K562 (cell line): Measurements from ENCODE around the gene SLC9B1. TPM values are rescaled to one million over a fixed set of nuclear protein-coding genes. Genes with fewer than 3 reads are reported as not detected.

Experiments
- ATAC-seq: fragments of 200-7000 bp; cut with Tn5 transposase; 3 replicates; pipeline ENCODE4 v1.9.1; 2020; ENCODE audit warnings: moderate library complexity
- BruUV-seq: library from RNA; stranded (reverse); fragments of 400-500 nt; replicated peaks from 2 replicates; lab custom pipeline; 2021; lab: Mats Ljungman, UMichigan
- CTCF ChIA-PET: fragments of 300-600 bp; formaldehyde crosslinking; extraction: SDS; loops from one replicate; lab custom pipeline; 2021; ENCODE audit warnings: low intra/inter-chr PET ratio; lab: Yijun Ruan, JAX
- POLR2A ChIA-PET: fragments of 300-600, 350-650 bp; sonication (Branson Sonifier 250); formaldehyde crosslinking; extraction: SDS; loops from one replicate; lab custom pipeline; 2021; ENCODE audit warnings: antibody characterized with exemption, inconsistent platforms; lab: Yijun Ruan, JAX
- DNase-seq, 4 experiments: peaks; one replicate each; pipeline versions ENCODE4 v3.0.0 to v3.0.0-alpha.2; 2011 to 2018; ENCODE audit warnings: low spot score in 3 of 4, mixed read lengths in 3 of 4; ENCODE audit errors: extremely low read depth in 1 of 4
- FAIRE-seq: peaks from 2 replicates; lab custom pipeline; 2011; peaks lifted over from hg19 to GRCh38; lab: Jason Lieb, UNC
- H2AFZ ChIP-seq: 2 replicates; pipeline ENCODE4 v1.6.0; 2011; ENCODE audit warnings: low read depth, low read length, control low read depth, inconsistent platforms
- H3K27ac ChIP-seq: fragments of 200-600 bp; 3 replicates; pipeline ENCODE4 v1.8.0; 2011; ENCODE audit warnings: low read depth, mild to moderate bottlenecking, control low read depth, inconsistent platforms, low read length, moderate library complexity, mixed read lengths; ENCODE audit errors: extremely low read depth
- H3K27me3 ChIP-seq, 2 experiments: fragments of 300-600 bp in 1 of 2; 2 replicates in 1 of 2; 3 replicates in 1 of 2; pipeline versions ENCODE4 v1.6.0 to v1.8.0; 2011; ENCODE audit warnings: inconsistent platforms in 2 of 2, low read length in 2 of 2, mild to moderate bottlenecking in 1 of 2, mixed read lengths in 1 of 2, moderate library complexity in 1 of 2; ENCODE audit not compliant: control insufficient read depth in 2 of 2, insufficient read depth in 2 of 2
- H3K36me3 ChIP-seq: fragments of 300-600 bp; 3 replicates; pipeline ENCODE4 v1.8.0; 2011; ENCODE audit warnings: mild to moderate bottlenecking, low read length, inconsistent platforms; ENCODE audit not compliant: control insufficient read depth, insufficient read depth
- H3K4me1 ChIP-seq, 2 experiments: fragments of 200-600 bp in 1 of 2; replicated peaks in 1 of 2; 2 replicates in 1 of 2; 3 replicates in 1 of 2; pipeline versions ENCODE4 v1.5.1 to v1.8.0; 2011; ENCODE audit warnings: inconsistent platforms in 2 of 2, low read length in 2 of 2, mild to moderate bottlenecking in 1 of 2, mixed read lengths in 1 of 2, moderate library complexity in 1 of 2; ENCODE audit not compliant: control insufficient read depth in 2 of 2, insufficient read depth in 2 of 2
- H3K4me2 ChIP-seq: 2 replicates; pipeline ENCODE4 v1.6.1; 2011; ENCODE audit warnings: low read length, control low read depth, inconsistent platforms, mixed read lengths; ENCODE audit not compliant: insufficient read depth
- H3K4me3 ChIP-seq: fragments of 200-600 bp; sonication (generic), shearing (Covaris generic); 2 replicates; pipeline ENCODE4 v1.5.1; 2016; ENCODE audit warnings: control low read depth, inconsistent platforms
- H3K79me2 ChIP-seq: fragments of 200-600 bp; 3 replicates; pipeline ENCODE4 v1.8.0; 2011; ENCODE audit warnings: low read length, inconsistent platforms; ENCODE audit not compliant: control insufficient read depth, insufficient read depth
- H3K9ac ChIP-seq, 2 experiments: 2 replicates each; pipeline versions ENCODE4 v1.6.0 to v1.6.1; 2011; ENCODE audit warnings: low read depth in 2 of 2, low read length in 2 of 2, control low read depth in 1 of 2, inconsistent platforms in 1 of 2, mild to moderate bottlenecking in 1 of 2, mixed read lengths in 1 of 2; ENCODE audit not compliant: insufficient read depth in 1 of 2
- H3K9me1 ChIP-seq: one replicate; pipeline ENCODE4 v1.6.0; 2011; ENCODE audit warnings: inconsistent platforms, mild to moderate bottlenecking, low read length, moderate library complexity; ENCODE audit not compliant: control insufficient read depth, insufficient read depth
- H3K9me3 ChIP-seq: replicated peaks from 2 replicates; pipeline ENCODE4 v1.5.1; 2011; ENCODE audit warnings: low read depth, low read length, inconsistent platforms; ENCODE audit not compliant: control insufficient read depth, insufficient read depth
- H4K20me1 ChIP-seq: replicated peaks from 2 replicates; pipeline ENCODE4 v1.6.1; 2011; ENCODE audit warnings: low read length, inconsistent platforms, mixed read lengths; ENCODE audit not compliant: control insufficient read depth, insufficient read depth
- ATF4 ChIP-seq: fragments of 450-650 bp; formaldehyde crosslinking; IDR thresholded peaks from 2 replicates; pipeline ENCODE4 v1.4.0; 2022; ENCODE audit warnings: mild to moderate bottlenecking, moderate library complexity
- C11orf30 ChIP-seq: fragments of 450-650 bp; IDR thresholded peaks from 2 replicates; pipeline ENCODE4 v1.6.1; 2016; ENCODE audit warnings: low read depth, mild to moderate bottlenecking
- CCNT2 ChIP-seq: IDR thresholded peaks from 2 replicates; pipeline ENCODE4 v1.6.1; 2011; ENCODE audit warnings: borderline replicate concordance, low read depth, mild to moderate bottlenecking, moderate library complexity, mixed read lengths, low read length; ENCODE audit not compliant: insufficient read length; ENCODE audit errors: extremely low read depth
- FOXA3 ChIP-seq, 2 experiments: fragments of 450-650 bp in 1 of 2; sonication (generic) in 1 of 2; formaldehyde crosslinking; IDR thresholded peaks in 1 of 2; conservative IDR thresholded peaks in 1 of 2; 2 replicates each; pipeline versions ENCODE4 v1.4.0 to v1.8.0; 2020 to 2022; ENCODE audit warnings: mild to moderate bottlenecking in 2 of 2, missing genetic modification reagents in 1 of 2
- FOXJ3 ChIP-seq: sonication (generic); formaldehyde crosslinking; IDR thresholded peaks from 2 replicates; pipeline ENCODE4 v1.4.0; 2020; ENCODE audit warnings: mild to moderate bottlenecking, missing genetic modification reagents
- IRF2 ChIP-seq: sonication (generic); formaldehyde crosslinking; IDR thresholded peaks from 2 replicates; pipeline ENCODE4 v1.8.1; 2022; ENCODE audit warnings: mild to moderate bottlenecking, missing genetic modification reagents
- KAT7 ChIP-seq: sonication (generic); formaldehyde crosslinking; IDR thresholded peaks from 2 replicates; pipeline ENCODE4 v1.8.0; 2022; ENCODE audit warnings: missing genetic modification reagents, mild to moderate bottlenecking, borderline replicate concordance
- MYNN ChIP-seq, 2 experiments: sonication (generic); formaldehyde crosslinking in 1 of 2; IDR thresholded peaks; 2 replicates each; pipeline versions ENCODE4 v1.5.0 to v1.6.1; 2016 to 2020; ENCODE audit warnings: antibody characterized with exemption in 1 of 2, missing genetic modification reagents in 1 of 2
- NR4A1 ChIP-seq, 2 experiments: fragments of 250-450 bp in 1 of 2; fragments of 450-650 bp in 1 of 2; sonication (Bioruptor Pico) in 1 of 2; IDR thresholded peaks; 2 replicates each; pipeline versions ENCODE4 v1.4.0 to v1.6.1; 2016 to 2020; ENCODE audit warnings: mild to moderate bottlenecking in 2 of 2, missing compliant biosample characterization in 1 of 2, missing genetic modification characterization in 1 of 2, moderate library complexity in 1 of 2
- PHF8 ChIP-seq: fragments of 200-600 bp; sonication (generic); IDR thresholded peaks from 2 replicates; pipeline ENCODE4 v1.6.1; 2012; ENCODE audit warnings: mixed run types, mild to moderate bottlenecking, inconsistent platforms, low read length, moderate library complexity, borderline replicate concordance
- POLR2G ChIP-seq: fragments of 200-400 bp; formaldehyde crosslinking; IDR thresholded peaks from 2 replicates; pipeline ENCODE4 v1.6.1; 2017; ENCODE audit warnings: low read depth, mild to moderate bottlenecking, antibody characterized with exemption, low read length, moderate library complexity
- RB1 ChIP-seq: fragments of 450-650 bp; IDR thresholded peaks from 2 replicates; pipeline ENCODE4 v1.6.1; 2017; ENCODE audit warnings: low read depth, mild to moderate bottlenecking
- RNF2 ChIP-seq: sonication (generic); IDR thresholded peaks from 2 replicates; pipeline ENCODE4 v1.6.1; 2016
- SIN3B ChIP-seq: fragments of 450-650 bp; IDR thresholded peaks from 2 replicates; pipeline ENCODE4 v1.6.1; 2017; ENCODE audit warnings: low read depth, mild to moderate bottlenecking, moderate library complexity
- ZFX ChIP-seq: sonication (generic); formaldehyde crosslinking; IDR thresholded peaks from 2 replicates; pipeline ENCODE4 v1.8.0; 2022; ENCODE audit warnings: mild to moderate bottlenecking, missing genetic modification reagents, moderate library complexity
- WGBS: fragments of 100-300 bp; shearing (Covaris generic); methylation state at CpG from one replicate; pipeline ENCODE4 v1.1.6; 2016; ENCODE audit warnings: low coverage, mixed read lengths; ENCODE audit not compliant: insufficient coverage; ENCODE audit errors: missing lambda C conversion rate; 5-methylcytosine and 5-hydroxymethylcytosine counted together
- in situ Hi-C: fragments of 300-500 bp; cut with MboI; formaldehyde crosslinking; loops from 4 replicates; pipeline ENCODE4 v1.15.0; 2018; ENCODE audit warnings: inconsistent platforms, mixed read lengths
- intact Hi-C: fragments of 100-400 bp; cut with micrococcal nuclease; formaldehyde crosslinking; loops from 2 replicates; pipeline ENCODE4 v1.14.2; 2022
- polyA plus RNA-seq, 8 experiments: library from polyadenylated mRNA; depleted of rRNA in 4 of 8; stranded (reverse) in 5 of 8; unstranded in 3 of 8; fragments of >200 nt; fragmentation: Nextera tagmentation in 2 of 8; fragmentation: Illumina TruSeq in 1 of 8; extraction: Ambion mirVana in 2 of 8; extraction: Trizol in 1 of 8; gene quantifications; 2 replicates each; pipeline versions ENCODE4 v1.2.1 to v1.2.3, GENCODE V29; 2011 to 2014; ENCODE audit warnings: inconsistent platforms in 1 of 8, missing spikeins in 1 of 8
- total RNA-seq, 7 experiments: library from RNA; depleted of rRNA in 6 of 7; stranded (reverse); fragments of >200 nt in 6 of 7; fragmentation: Illumina TruSeq in 2 of 7; extraction: Trizol in 2 of 7; gene quantifications; 2 replicates each; pipeline versions ENCODE4 v1.2.1 to v1.2.3, GENCODE V29; 2011 to 2021; ENCODE audit warnings: low replicate concordance in 1 of 7
- TF ChIP-seq, protein P1 (sequence below): fragments of 250-450 bp; sonication (Bioruptor Pico); IDR thresholded peaks from 2 replicates; pipeline ENCODE4 v1.8.0; 2021; ENCODE audit warnings: borderline replicate concordance, mild to moderate bottlenecking, moderate library complexity; ENCODE audit not compliant: poor library complexity, severe bottlenecking
- TF ChIP-seq, protein P2 (sequence below), 2 experiments: fragments of 450-650 bp; IDR thresholded peaks; 2 replicates each; pipeline ENCODE4 v1.6.1; 2016

The SLC9B1 gene
- total and polyA plus RNA-seq, 9 of the 15 experiments (the other 6 are each of a cell fraction or from before 2014, with no cell fraction given): 0.21 to 1.3 (median 0.51) TPM

DNA sequence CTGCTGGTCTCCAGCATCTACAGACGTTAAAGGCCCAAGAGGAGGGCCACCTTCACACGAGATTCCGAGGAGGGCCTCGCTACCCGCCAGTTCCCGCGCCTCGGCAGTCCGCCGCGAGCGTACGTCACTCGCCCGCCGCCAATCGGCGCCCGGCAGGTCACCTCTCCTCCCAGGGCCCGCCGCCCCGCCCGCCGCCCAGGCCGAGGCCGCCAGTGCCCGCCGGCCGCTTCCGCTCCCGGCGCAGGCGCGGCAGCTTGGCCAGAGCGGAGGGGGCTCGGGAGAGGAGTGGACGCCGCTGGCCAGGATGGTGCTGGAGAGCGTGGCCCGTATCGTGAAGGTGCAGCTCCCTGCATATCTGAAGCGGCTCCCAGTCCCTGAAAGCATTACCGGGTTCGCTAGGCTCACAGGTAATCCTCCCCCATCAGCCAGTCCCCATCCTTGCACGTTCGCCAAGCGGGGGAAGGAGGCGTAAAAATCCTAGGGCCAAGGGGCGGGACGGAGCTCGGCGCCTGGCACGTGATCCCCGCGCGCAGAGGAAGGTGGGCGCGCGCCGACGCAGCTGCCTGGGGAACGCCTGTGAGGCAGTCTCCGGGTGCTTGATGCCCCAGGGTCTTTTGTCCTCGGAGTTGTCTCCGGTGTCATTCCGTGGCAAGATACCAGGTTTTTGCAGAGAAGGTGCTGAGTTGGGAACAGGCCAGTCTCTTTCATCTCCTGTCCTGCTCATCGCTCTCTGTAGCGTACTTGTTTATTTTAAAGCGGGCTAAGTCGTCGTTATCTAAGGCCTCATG is 150.5 kb downstream of the SLC9B1 start, which contains the start of gene CISD2:
Gene CISD2 (plus strand): TSS at position 212 of the 788 bp plus-strand sequence. CDS start 93 bp downstream, at position 305.
- H3K4me2 ChIP-seq: peak within 1 kb of the TSS; percentile 95
- BruUV-seq: no TSS peak
- in situ Hi-C loops: no loop called here
- ATAC-seq (peak; percentile 83), DNase-seq (peak; percentile 85 to 95 (median 88)), FAIRE-seq (peak; percentile 75)
- H3K9ac ChIP-seq: peak within 1 kb of the TSS; percentile 93 to 97
- H3K9me3 ChIP-seq: peaks cover under 1% of the 10 kb centered on the region
- H3K4me1 ChIP-seq: peaks cover 8 to 10% of the 10 kb centered on the region in 2 experiments
- H3K4me3 ChIP-seq: peak within 1 kb of the TSS; percentile 59
- H3K9me1 ChIP-seq: no peaks in the 10 kb centered on the region
- H3K27me3 ChIP-seq: no peaks in the 10 kb centered on the region
- H3K36me3 ChIP-seq: peaks cover 18% of the 10 kb centered on the region; the same call in 2 of the 3 replicates
- H3K79me2 ChIP-seq: peaks cover 95% of the 10 kb centered on the region
- peak within 1 kb of the TSS; percentile 98 for H2AFZ ChIP-seq
- intact Hi-C loops: loop anchor here (1.0 to 5.0 kb wide), 4 partner anchors 41 to 223 kb away; partner anchors contain the start of gene MANBA
- POLR2A ChIA-PET: interaction anchor here (0.6 to 3.3 kb wide), 11 partner anchors 16 to 307 kb away, joined by 3 to 48 read pairs (median 4); partner anchors contain the start of gene UBE2D3
- peak within 1 kb of the TSS; percentile 98 for H3K27ac ChIP-seq
- no peaks in the 10 kb centered on the region for H4K20me1 ChIP-seq
- WGBS: under 1% methylated on average over 55 of the region's 71 CpGs
- CTCF ChIA-PET: no interaction called here
- TF ChIP-seq PHF8 (peak; percentile 99), CCNT2 (peak; percentile 76), ZFX (CRISPR knock-in tag) (peak; percentile 85), KAT7 (CRISPR knock-in tag) (peak; percentile 97; the same call in 1 of the 2 replicates), NR4A1 (CRISPR knock-in tag; IDR thresholded peaks at IDR 0.05) (no peak), NR4A1 (tag; IDR thresholded peaks at IDR 0.05) (0 out of 2 replicates have a peak, but pooled peaks have one; percentile 15), ATF4 (CRISPR knock-in tag) (no peak), SIN3B (peak; percentile 42; the same call in 1 of the 2 replicates), C11orf30 (peak; percentile 16), IRF2 (CRISPR knock-in tag) (no peak), RNF2 (peak; percentile 64), FOXJ3 (CRISPR knock-in tag) (no peak), POLR2G (peak; percentile 99), FOXA3 (CRISPR knock-in tag; conservative IDR thresholded peaks at IDR 0.05 in 1 of 2, IDR thresholded peaks at IDR 0.05 in 1 of 2) (peak in 1 of 2 experiments; percentile 83; a peak in 3 of 4 replicates), RB1 (peak; percentile 92; the same call in 1 of the 2 replicates), MYNN (IDR thresholded peaks at IDR 0.05) (peak; percentile 63; the same call in 1 of the 2 replicates), MYNN (CRISPR knock-in tag; IDR thresholded peaks at IDR 0.05) (no peak)
- TF ChIP-seq, protein P1, sequence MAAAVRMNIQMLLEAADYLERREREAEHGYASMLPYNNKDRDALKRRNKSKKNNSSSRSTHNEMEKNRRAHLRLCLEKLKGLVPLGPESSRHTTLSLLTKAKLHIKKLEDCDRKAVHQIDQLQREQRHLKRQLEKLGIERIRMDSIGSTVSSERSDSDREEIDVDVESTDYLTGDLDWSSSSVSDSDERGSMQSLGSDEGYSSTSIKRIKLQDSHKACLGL (CRISPR knock-in tag): no peak
- TF ChIP-seq, protein P2, sequence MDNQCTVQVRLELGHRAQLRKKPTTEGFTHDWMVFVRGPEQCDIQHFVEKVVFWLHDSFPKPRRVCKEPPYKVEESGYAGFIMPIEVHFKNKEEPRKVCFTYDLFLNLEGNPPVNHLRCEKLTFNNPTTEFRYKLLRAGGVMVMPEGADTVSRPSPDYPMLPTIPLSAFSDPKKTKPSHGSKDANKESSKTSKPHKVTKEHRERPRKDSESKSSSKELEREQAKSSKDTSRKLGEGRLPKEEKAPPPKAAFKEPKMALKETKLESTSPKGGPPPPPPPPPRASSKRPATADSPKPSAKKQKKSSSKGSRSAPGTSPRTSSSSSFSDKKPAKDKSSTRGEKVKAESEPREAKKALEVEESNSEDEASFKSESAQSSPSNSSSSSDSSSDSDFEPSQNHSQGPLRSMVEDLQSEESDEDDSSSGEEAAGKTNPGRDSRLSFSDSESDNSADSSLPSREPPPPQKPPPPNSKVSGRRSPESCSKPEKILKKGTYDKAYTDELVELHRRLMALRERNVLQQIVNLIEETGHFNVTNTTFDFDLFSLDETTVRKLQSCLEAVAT (IDR thresholded peaks at IDR 0.05): peak; percentile 63 to 68
